K562 (cell line): ENCODE results near the gene CTIF. TPM values are rescaled to one million over a fixed set of nuclear protein-coding genes. Genes with fewer than 3 reads are reported as not detected.

Experiments used
- ARID1B ChIP-seq: fragments of 450-650 bp; IDR thresholded peaks from 2 replicates; pipeline ENCODE4 v1.6.1; 2016; ENCODE audit warnings: antibody characterized with exemption, mild to moderate bottlenecking, inconsistent platforms
- BRD9 ChIP-seq: fragments of 450-650 bp; IDR thresholded peaks from 2 replicates; pipeline ENCODE4 v1.6.1; 2018; ENCODE audit warnings: low read depth; ENCODE audit not compliant: partially characterized antibody
- CTBP1 ChIP-seq: fragments of 450-650 bp; IDR thresholded peaks from 2 replicates; pipeline ENCODE4 v1.6.1; 2016; ENCODE audit warnings: borderline replicate concordance
- EWSR1 ChIP-seq: fragments of 450-650 bp; IDR thresholded peaks from 2 replicates; pipeline ENCODE4 v1.6.1; 2018; ENCODE audit warnings: borderline replicate concordance, mild to moderate bottlenecking, low read depth, moderate library complexity; ENCODE audit not compliant: partially characterized antibody
- GABPB1 ChIP-seq: sonication (generic); formaldehyde crosslinking; IDR thresholded peaks from 2 replicates; pipeline ENCODE4 v1.8.0; 2022; ENCODE audit warnings: mild to moderate bottlenecking, missing genetic modification reagents
- IRF2 ChIP-seq: sonication (generic); formaldehyde crosslinking; IDR thresholded peaks from 2 replicates; pipeline ENCODE4 v1.8.1; 2022; ENCODE audit warnings: mild to moderate bottlenecking, missing genetic modification reagents
- NRF1 ChIP-seq, 2 experiments: fragments of 450-650 bp; IDR thresholded peaks in 1 of 2; conservative IDR thresholded peaks in 1 of 2; 2 replicates each; pipeline ENCODE4 v1.6.1; 2014; ENCODE audit warnings: mild to moderate bottlenecking in 2 of 2
- POLR2A ChIP-seq: fragments of 450-650 bp; conservative IDR thresholded peaks from 2 replicates; pipeline ENCODE4 v1.6.1; 2016
- PRDM10 ChIP-seq: fragments of 450-650 bp; IDR thresholded peaks from 2 replicates; pipeline ENCODE4 v1.6.1; 2018; ENCODE audit not compliant: partially characterized antibody
- PRPF4 ChIP-seq: fragments of 200-400 bp; formaldehyde crosslinking; IDR thresholded peaks from one replicate; pipeline ENCODE4 v1.6.1; 2017; ENCODE audit warnings: low read length, low read depth, mild to moderate bottlenecking; ENCODE audit not compliant: insufficient read depth, poor library complexity, severe bottlenecking
- SNIP1 ChIP-seq: fragments of 450-650 bp; IDR thresholded peaks from 2 replicates; pipeline ENCODE4 v1.7.1; 2017; ENCODE audit warnings: low read depth, mild to moderate bottlenecking
- SRF ChIP-seq, 2 experiments: fragments of 250-450, 450-650 bp in 1 of 2; sonication (Bioruptor Pico) in 1 of 2; sonication (generic) in 1 of 2; formaldehyde crosslinking; IDR thresholded peaks; 2 replicates each; pipeline versions ENCODE4 v1.5.0 to v1.5.1; 2020 to 2022; ENCODE audit warnings: mild to moderate bottlenecking in 1 of 2, missing genetic modification reagents in 1 of 2
- TAL1 ChIP-seq: fragments of 450-650 bp; IDR thresholded peaks from 2 replicates; pipeline ENCODE4 v1.6.1; 2016; ENCODE audit warnings: mild to moderate bottlenecking
- THRAP3 ChIP-seq: fragments of 450-650 bp; IDR thresholded peaks from 2 replicates; pipeline ENCODE4 v1.6.1; 2016; ENCODE audit warnings: mild to moderate bottlenecking, inconsistent platforms, borderline replicate concordance
- ZNF224 ChIP-seq: sonication (generic); formaldehyde crosslinking; IDR thresholded peaks from 2 replicates; pipeline ENCODE4 v1.8.0; 2022; ENCODE audit warnings: mild to moderate bottlenecking, missing genetic modification reagents
- ZNF253 ChIP-seq: fragments of 250-450 bp; sonication (Bioruptor Pico); conservative IDR thresholded peaks from 2 replicates; pipeline ENCODE4 v1.6.1; 2021; ENCODE audit warnings: mild to moderate bottlenecking
- ZNF699 ChIP-seq: fragments of 250-450 bp; sonication (Bioruptor Pico); IDR thresholded peaks from 2 replicates; pipeline ENCODE4 v1.8.0; 2021; ENCODE audit warnings: mild to moderate bottlenecking, moderate library complexity; ENCODE audit not compliant: insufficient replicate concordance
- ZNF778 ChIP-seq: fragments of 450-650 bp; formaldehyde crosslinking; IDR thresholded peaks from 2 replicates; pipeline ENCODE4 v1.4.0; 2020; ENCODE audit warnings: mild to moderate bottlenecking, moderate library complexity
- polyA plus RNA-seq, 8 experiments: library from polyadenylated mRNA; depleted of rRNA in 4 of 8; stranded (reverse) in 5 of 8; unstranded in 3 of 8; fragments of >200 nt; fragmentation: Nextera tagmentation in 2 of 8; fragmentation: Illumina TruSeq in 1 of 8; extraction: Ambion mirVana in 2 of 8; extraction: Trizol in 1 of 8; gene quantifications; 2 replicates each; pipeline versions ENCODE4 v1.2.1 to v1.2.3, GENCODE V29; 2011 to 2014; ENCODE audit warnings: inconsistent platforms in 1 of 8, missing spikeins in 1 of 8
- total RNA-seq, 7 experiments: library from RNA; depleted of rRNA in 6 of 7; stranded (reverse); fragments of >200 nt in 6 of 7; fragmentation: Illumina TruSeq in 2 of 7; extraction: Trizol in 2 of 7; gene quantifications; 2 replicates each; pipeline versions ENCODE4 v1.2.1 to v1.2.3, GENCODE V29; 2011 to 2021; ENCODE audit warnings: low replicate concordance in 1 of 7
- TF ChIP-seq, protein P1 (sequence below), 2 experiments: IDR thresholded peaks in 1 of 2; conservative IDR thresholded peaks in 1 of 2; 2 replicates each; pipeline ENCODE4 v1.6.1; 2016; ENCODE audit warnings: low read depth in 2 of 2, mild to moderate bottlenecking in 1 of 2, missing compliant biosample characterization in 1 of 2, missing genetic modification characterization in 1 of 2, moderate library complexity in 1 of 2

Gene CTIF
- total and polyA plus RNA-seq, 9 of the 15 experiments (the other 6 are each of a cell fraction or from before 2014, with no cell fraction given): 0.17 to 11.5 (median 2.2) TPM

DNA sequence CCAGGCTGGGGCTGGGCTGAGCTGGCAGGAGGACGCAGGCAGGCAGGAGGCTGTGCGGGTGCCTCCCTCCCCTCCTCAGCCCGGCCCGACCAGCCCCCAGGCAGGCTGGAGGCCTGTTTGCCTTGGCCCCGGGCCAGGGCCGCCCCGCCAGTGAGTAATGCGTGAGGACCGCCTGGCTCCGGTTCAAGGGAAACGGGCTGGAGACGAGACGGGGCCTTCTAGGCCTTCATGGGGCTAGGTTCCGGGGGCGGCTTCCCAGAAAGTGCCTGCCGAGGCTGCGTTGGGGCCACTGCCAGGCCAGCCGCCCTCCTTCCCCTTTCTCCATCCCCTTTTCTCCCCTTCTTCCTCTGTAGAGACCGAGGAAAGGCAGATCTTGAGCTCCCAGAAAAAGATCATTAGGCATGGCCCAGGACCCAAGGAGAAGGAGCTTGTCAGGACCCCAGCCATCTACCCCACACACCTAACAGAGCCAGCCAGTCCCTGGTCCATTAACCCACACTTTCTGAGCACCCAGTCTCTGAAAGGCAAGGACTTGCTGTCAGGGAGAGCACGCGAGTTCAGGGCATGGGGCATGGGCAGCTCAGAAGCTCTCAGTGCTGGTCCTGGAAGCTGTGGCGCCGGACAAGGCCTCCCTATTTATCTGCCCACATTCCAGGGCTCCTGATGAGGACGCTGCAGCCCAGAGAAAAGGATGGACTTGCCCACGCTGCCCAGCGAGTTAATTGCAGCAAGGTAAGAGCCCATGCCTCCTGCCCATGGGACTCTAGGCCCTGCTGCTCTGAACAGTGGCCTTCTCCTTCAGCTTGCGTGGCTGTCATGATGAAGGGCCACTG is 363.4 kb downstream of the CTIF start (continued):
- TF ChIP-seq BRD9 (no peak), ZNF699 (CRISPR knock-in tag) (no peak), ARID1B (peak; percentile 21; the same call in 1 of the 2 replicates), SNIP1 (no peak), NRF1 (conservative IDR thresholded peaks at IDR 0.05 in 1 of 2, IDR thresholded peaks at IDR 0.05 in 1 of 2) (peak; percentile 46 to 51; a peak in 2 of 4 replicates), THRAP3 (no peak), ZNF253 (no peak), POLR2A (no peak), TAL1 (no peak), ZNF224 (no peak), PRDM10 (no peak), SRF (CRISPR knock-in tag; IDR thresholded peaks at IDR 0.05) (no peak), EWSR1 (no peak), PRPF4 (no peak), CTBP1 (no peak), ZNF778 (no peak), IRF2 (CRISPR knock-in tag) (no peak), GABPB1 (CRISPR knock-in tag) (no peak)
- TF ChIP-seq, protein P1, sequence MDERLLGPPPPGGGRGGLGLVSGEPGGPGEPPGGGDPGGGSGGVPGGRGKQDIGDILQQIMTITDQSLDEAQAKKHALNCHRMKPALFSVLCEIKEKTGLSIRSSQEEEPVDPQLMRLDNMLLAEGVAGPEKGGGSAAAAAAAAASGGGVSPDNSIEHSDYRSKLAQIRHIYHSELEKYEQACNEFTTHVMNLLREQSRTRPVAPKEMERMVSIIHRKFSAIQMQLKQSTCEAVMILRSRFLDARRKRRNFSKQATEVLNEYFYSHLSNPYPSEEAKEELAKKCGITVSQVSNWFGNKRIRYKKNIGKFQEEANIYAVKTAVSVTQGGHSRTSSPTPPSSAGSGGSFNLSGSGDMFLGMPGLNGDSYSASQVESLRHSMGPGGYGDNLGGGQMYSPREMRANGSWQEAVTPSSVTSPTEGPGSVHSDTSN (CRISPR knock-in tag; IDR thresholded peaks at IDR 0.05; ENCODE audit: low read depth): no peak
- TF ChIP-seq, protein P1 (tag; conservative IDR thresholded peaks at IDR 0.05; ENCODE audit: low read depth): no peak
